ENCODE data around the gene KIF1B. TPM values are rescaled to one million over a fixed set of nuclear protein-coding genes. Genes with fewer than 3 reads are reported as not detected.

Gene KIF1B
- total and polyA plus RNA-seq, 2 donors from 2014 or later, result 8.0 to 46.4 TPM

GRCh38 chr1:10338047-10338446 lies 127.7 kb downstream of the KIF1B start:
- no peak overlapping the region for H3K27ac ChIP-seq (ENCODE audit: low read depth in 2 of 2, low read length in 2 of 2)
- no peak overlapping the region for H3K9ac ChIP-seq (ENCODE audit: low read length in 3 of 3)
- intact Hi-C loops (cut with DNase I), result no loop called here
- H3K4me3 ChIP-seq (ENCODE audit: low read length in 3 of 3), result no peak overlapping the region
- H3K4me1 ChIP-seq (ENCODE audit: control insufficient read depth in 2 of 3, insufficient read depth in 2 of 3, low read depth in 1 of 3, low read length in 3 of 3), result no peaks in the 10 kb centered on the region
- no peaks in the 10 kb centered on the region for H3K27me3 ChIP-seq (ENCODE audit: control insufficient read depth, insufficient read depth, low read length)
- peak; percentile 47 for TF ChIP-seq CTCF (IDR thresholded peaks at IDR 0.05; ENCODE audit: borderline replicate concordance, extremely low read depth, insufficient read depth)
- no peaks in the 10 kb centered on the region for H3K9me3 ChIP-seq (ENCODE audit: control insufficient read depth in 2 of 3, insufficient read depth in 1 of 3, low read length in 3 of 3)
- peaks cover 5 to 51% (median 31%) of the 10 kb centered on the region in 3 donors for H3K36me3 ChIP-seq (ENCODE audit: control insufficient read depth in 2 of 3, insufficient read depth in 3 of 3, low read length in 3 of 3)
- peak in 4 of 5 donors; percentile 43 to 68 (median 58) for DNase-seq
- no peak for FAIRE-seq

- Histone ChIP-seq H3K36me3 (ENCODE audit: control insufficient read depth in 2 of 3, insufficient read depth in 3 of 3, low read length in 3 of 3) (peaks cover 5 to 51% (median 31%) of the 10 kb centered on the region in 3 donors), H3K27me3 (ENCODE audit: control insufficient read depth, insufficient read depth, low read length) (no peaks in the 10 kb centered on the region), H3K9me3 (ENCODE audit: control insufficient read depth in 2 of 3, insufficient read depth in 1 of 3, low read length in 3 of 3) (no peaks in the 10 kb centered on the region), H3K4me3 (ENCODE audit: low read length in 3 of 3) (no peak overlapping the region), H3K27ac (ENCODE audit: low read depth in 2 of 2, low read length in 2 of 2) (no peak overlapping the region), H3K4me1 (ENCODE audit: control insufficient read depth in 2 of 3, insufficient read depth in 2 of 3, low read depth in 1 of 3, low read length in 3 of 3) (no peaks in the 10 kb centered on the region), H3K9ac (ENCODE audit: low read length in 3 of 3) (no peak overlapping the region)
- intact Hi-C loops (cut with DNase I), result no loop called here
- DNase-seq, result no peak
- TF ChIP-seq CTCF (IDR thresholded peaks at IDR 0.05; ENCODE audit: borderline replicate concordance, extremely low read depth, insufficient read depth), result no peak
- FAIRE-seq, result no peak
Observed at GRCh38 chr1:10338611-10339010, 128.2 kb downstream of the KIF1B start.

GRCh38 chr1:10339036-10339567 lies 128.7 kb downstream of the KIF1B start:
- Histone ChIP-seq H3K4me3 (ENCODE audit: low read length in 3 of 3) (no peak overlapping the region), H3K27me3 (ENCODE audit: control insufficient read depth, insufficient read depth, low read length) (no peaks in the 10 kb centered on the region), H3K36me3 (ENCODE audit: control insufficient read depth in 2 of 3, insufficient read depth in 3 of 3, low read length in 3 of 3) (peaks cover 7 to 54% (median 35%) of the 10 kb centered on the region in 3 donors), H3K9ac (ENCODE audit: low read length in 3 of 3) (no peak overlapping the region), H3K4me1 (ENCODE audit: control insufficient read depth in 2 of 3, insufficient read depth in 2 of 3, low read depth in 1 of 3, low read length in 3 of 3) (no peaks in the 10 kb centered on the region), H3K9me3 (ENCODE audit: control insufficient read depth in 2 of 3, insufficient read depth in 1 of 3, low read length in 3 of 3) (no peaks in the 10 kb centered on the region), H3K27ac (ENCODE audit: low read depth in 2 of 2, low read length in 2 of 2) (no peak overlapping the region)
- DNase-seq, result no peak
- no peak for TF ChIP-seq CTCF (IDR thresholded peaks at IDR 0.05; ENCODE audit: borderline replicate concordance, extremely low read depth, insufficient read depth)
- intact Hi-C loops (cut with DNase I), result no loop called here
- FAIRE-seq, result no peak

GRCh38 chr1:10339815-10340214 lies 129.4 kb downstream of the KIF1B start:
- FAIRE-seq (no peak), DNase-seq (peak in 4 of 5 donors; percentile 47 to 69 (median 62))
- Histone ChIP-seq H3K9ac (ENCODE audit: low read length in 3 of 3) (no peak overlapping the region), H3K4me3 (ENCODE audit: low read length in 3 of 3) (no peak overlapping the region), H3K27me3 (ENCODE audit: control insufficient read depth, insufficient read depth, low read length) (no peaks in the 10 kb centered on the region), H3K36me3 (ENCODE audit: control insufficient read depth in 2 of 3, insufficient read depth in 3 of 3, low read length in 3 of 3) (peaks cover 7 to 53% (median 34%) of the 10 kb centered on the region in 3 donors), H3K27ac (ENCODE audit: low read depth in 2 of 2, low read length in 2 of 2) (no peak overlapping the region), H3K4me1 (ENCODE audit: control insufficient read depth in 2 of 3, insufficient read depth in 2 of 3, low read depth in 1 of 3, low read length in 3 of 3) (no peaks in the 10 kb centered on the region), H3K9me3 (ENCODE audit: control insufficient read depth in 2 of 3, insufficient read depth in 1 of 3, low read length in 3 of 3) (no peaks in the 10 kb centered on the region)
- no peak for TF ChIP-seq CTCF (IDR thresholded peaks at IDR 0.05; ENCODE audit: borderline replicate concordance, extremely low read depth, insufficient read depth)
- intact Hi-C loops (cut with DNase I), result no loop called here
